HepG2 (cell line): ENCODE measurements around the gene KIAA1328. TPM values are rescaled to one million over a fixed set of nuclear protein-coding genes. Genes with fewer than 3 reads are reported as not detected.

ENCODE experiments used
- BCL6 ChIP-seq: IDR thresholded peaks from 2 replicates; pipeline ENCODE4 v1.6.1; 2016; ENCODE audit warnings: missing genetic modification reagents, missing compliant biosample characterization
- GATAD2A ChIP-seq: IDR thresholded peaks from 2 replicates; pipeline ENCODE4 v1.6.1; 2016
- HCFC1 ChIP-seq: fragments of 150-350 bp; IDR thresholded peaks from 2 replicates; pipeline ENCODE4 v1.6.1; 2014; ENCODE audit warnings: low read depth, low read length
- KLF16 ChIP-seq, 2 experiments: sonication (generic) in 1 of 2; formaldehyde crosslinking in 1 of 2; IDR thresholded peaks; 2 replicates each; pipeline versions ENCODE4 v1.6.1 to v1.8.0; 2016 to 2023; ENCODE audit warnings: missing genetic modification reagents in 2 of 2, missing compliant biosample characterization in 1 of 2
- PAX8 ChIP-seq: sonication (generic); formaldehyde crosslinking; IDR thresholded peaks from 2 replicates; pipeline ENCODE4 v1.8.0; 2022; ENCODE audit warnings: mild to moderate bottlenecking, missing genetic modification reagents, borderline replicate concordance
- POGZ ChIP-seq: sonication (generic); formaldehyde crosslinking; IDR thresholded peaks from 2 replicates; pipeline ENCODE4 v1.4.0; 2020; ENCODE audit warnings: mild to moderate bottlenecking, missing genetic modification reagents
- PPARG ChIP-seq: conservative IDR thresholded peaks from 2 replicates; pipeline ENCODE4 v1.6.1; 2016; ENCODE audit warnings: missing biosample characterization, missing genetic modification reagents
- ZFX ChIP-seq: sonication (generic); formaldehyde crosslinking; IDR thresholded peaks from 2 replicates; pipeline ENCODE4 v1.4.0; 2020; ENCODE audit warnings: mild to moderate bottlenecking, low read depth, missing genetic modification reagents, moderate library complexity
- ZMYM4 ChIP-seq: sonication (generic); formaldehyde crosslinking; IDR thresholded peaks from 2 replicates; pipeline ENCODE4 v1.8.1; 2023; ENCODE audit warnings: mild to moderate bottlenecking, missing genetic modification reagents
- ZNF296 ChIP-seq: sonication (generic); formaldehyde crosslinking; conservative IDR thresholded peaks from 2 replicates; pipeline ENCODE4 v1.5.0; 2020; ENCODE audit warnings: mild to moderate bottlenecking, missing genetic modification reagents
- ZNF44 ChIP-seq: sonication (generic); formaldehyde crosslinking; IDR thresholded peaks from 2 replicates; pipeline ENCODE4 v1.5.1; 2020; ENCODE audit warnings: mild to moderate bottlenecking, missing genetic modification reagents
- ZNF446 ChIP-seq: sonication (generic); formaldehyde crosslinking; IDR thresholded peaks from 2 replicates; pipeline ENCODE4 v1.5.0; 2020; ENCODE audit warnings: mild to moderate bottlenecking, missing genetic modification reagents
- ZNF761 ChIP-seq: sonication (generic); formaldehyde crosslinking; conservative IDR thresholded peaks from 2 replicates; pipeline ENCODE4 v1.4.0; 2020; ENCODE audit warnings: mild to moderate bottlenecking, missing genetic modification reagents
- ZSCAN9 ChIP-seq: IDR thresholded peaks from 2 replicates; pipeline ENCODE4 v1.6.1; 2016; ENCODE audit warnings: borderline replicate concordance
- polyA plus RNA-seq, 8 experiments: library from polyadenylated mRNA; depleted of rRNA in 3 of 8; stranded (reverse) in 7 of 8; unstranded in 1 of 8; fragments of >200 nt; fragmentation: Illumina TruSeq in 4 of 8; extraction: Trizol in 4 of 8; gene quantifications; 2 replicates each; pipeline versions ENCODE4 v1.2.1 to v1.2.3, GENCODE V29; 2011 to 2016; ENCODE audit warnings: low read depth in 4 of 8, missing spikeins in 1 of 8, mixed read lengths in 1 of 8; ENCODE audit not compliant: insufficient read depth in 1 of 8
- total RNA-seq, 5 experiments: library from RNA; depleted of rRNA; stranded (reverse); fragments of >200 nt; fragmentation: Illumina TruSeq; extraction: Trizol; gene quantifications; 2 replicates each; pipeline ENCODE4 v1.2.3, GENCODE V29; 2016; ENCODE audit warnings: low read depth in 1 of 5
- TF ChIP-seq, protein P1 (sequence below): sonication (generic); formaldehyde crosslinking; IDR thresholded peaks from 2 replicates; pipeline ENCODE4 v1.8.1; 2023; ENCODE audit warnings: missing genetic modification reagents, inconsistent platforms, borderline replicate concordance
- TF ChIP-seq, protein P2 (sequence below): sonication (generic); formaldehyde crosslinking; IDR thresholded peaks from 2 replicates; pipeline ENCODE4 v1.4.0; 2020; ENCODE audit warnings: missing genetic modification reagents
- TF ChIP-seq, protein P3 (sequence below): sonication (generic); formaldehyde crosslinking; conservative IDR thresholded peaks from 2 replicates; pipeline ENCODE4 v1.4.0; 2020; ENCODE audit warnings: mild to moderate bottlenecking, missing genetic modification reagents, moderate library complexity
- TF ChIP-seq, protein P4 (sequence below), 2 experiments: sonication (generic) in 1 of 2; formaldehyde crosslinking in 1 of 2; IDR thresholded peaks; 2 replicates each; pipeline versions ENCODE4 v1.4.0 to v1.6.1; 2016 to 2020; ENCODE audit warnings: borderline replicate concordance in 1 of 2, low read depth in 1 of 2, mild to moderate bottlenecking in 1 of 2, missing genetic modification reagents in 1 of 2

KIAA1328 gene
- total and polyA plus RNA-seq, 2 of the 13 experiments (the other 11 are each of a cell fraction or from before 2014, with no cell fraction given), result 4.1 to 6.0 TPM

DNA sequence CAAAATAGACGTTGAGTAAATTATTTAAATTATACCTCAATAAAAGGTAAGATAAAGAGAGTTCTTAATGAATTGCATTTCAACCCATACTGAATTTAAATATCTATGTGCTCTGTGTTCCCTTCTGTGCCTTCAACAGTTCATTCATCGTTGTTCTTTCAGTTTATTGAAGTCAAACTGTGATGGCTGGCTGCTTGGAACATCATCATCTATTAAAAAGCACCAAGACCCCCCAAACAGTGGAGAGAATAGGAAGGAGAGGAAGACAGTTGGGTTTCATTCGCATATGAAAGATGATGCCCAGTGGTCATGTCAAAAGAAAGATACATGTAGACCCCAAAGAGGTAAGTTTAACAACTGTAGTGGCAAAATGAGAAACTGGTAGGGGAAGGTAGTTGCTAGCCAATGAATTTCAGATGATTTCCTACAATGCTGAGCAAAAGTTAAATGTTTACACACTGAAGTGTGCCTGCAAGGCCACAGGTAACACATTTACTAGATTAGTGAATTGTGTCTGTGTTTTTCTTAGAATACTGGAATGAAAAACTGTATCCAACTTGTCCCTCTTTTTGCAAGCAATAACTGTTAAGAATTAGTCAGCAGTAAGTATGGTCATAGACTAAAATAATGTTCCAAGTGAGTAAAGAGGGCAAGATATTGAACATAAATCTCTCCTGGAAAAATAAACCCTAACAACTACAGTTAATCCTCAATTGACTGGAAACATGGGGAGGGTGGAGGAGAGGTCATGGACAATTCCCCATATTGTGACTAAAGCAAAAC is 331.3 kb downstream of the KIAA1328 start (continued):
- TF ChIP-seq, protein P1, sequence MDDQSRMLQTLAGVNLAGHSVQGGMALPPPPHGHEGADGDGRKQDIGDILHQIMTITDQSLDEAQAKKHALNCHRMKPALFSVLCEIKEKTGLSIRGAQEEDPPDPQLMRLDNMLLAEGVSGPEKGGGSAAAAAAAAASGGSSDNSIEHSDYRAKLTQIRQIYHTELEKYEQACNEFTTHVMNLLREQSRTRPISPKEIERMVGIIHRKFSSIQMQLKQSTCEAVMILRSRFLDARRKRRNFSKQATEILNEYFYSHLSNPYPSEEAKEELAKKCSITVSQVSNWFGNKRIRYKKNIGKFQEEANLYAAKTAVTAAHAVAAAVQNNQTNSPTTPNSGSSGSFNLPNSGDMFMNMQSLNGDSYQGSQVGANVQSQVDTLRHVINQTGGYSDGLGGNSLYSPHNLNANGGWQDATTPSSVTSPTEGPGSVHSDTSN, result no peak
- TF ChIP-seq ZFX (no peak), PAX8 (CRISPR knock-in tag) (no peak), ZNF761 (CRISPR knock-in tag) (no peak), ZMYM4 (CRISPR knock-in tag) (0 out of 2 replicates have a peak, but pooled peaks have one; percentile 12), HCFC1 (no peak), POGZ (CRISPR knock-in tag) (no peak), ZNF446 (CRISPR knock-in tag) (no peak), ZNF44 (no peak), KLF16 (CRISPR knock-in tag; IDR thresholded peaks at IDR 0.05) (no peak), PPARG (0 out of 2 replicates have a peak, but pooled peaks have one; percentile 12), ZNF296 (CRISPR knock-in tag) (no peak), ZSCAN9 (CRISPR knock-in tag) (no peak), GATAD2A (CRISPR knock-in tag) (0 out of 2 replicates have a peak, but pooled peaks have one; percentile 25), BCL6 (CRISPR knock-in tag) (peak; percentile 68)
- TF ChIP-seq, protein P2, sequence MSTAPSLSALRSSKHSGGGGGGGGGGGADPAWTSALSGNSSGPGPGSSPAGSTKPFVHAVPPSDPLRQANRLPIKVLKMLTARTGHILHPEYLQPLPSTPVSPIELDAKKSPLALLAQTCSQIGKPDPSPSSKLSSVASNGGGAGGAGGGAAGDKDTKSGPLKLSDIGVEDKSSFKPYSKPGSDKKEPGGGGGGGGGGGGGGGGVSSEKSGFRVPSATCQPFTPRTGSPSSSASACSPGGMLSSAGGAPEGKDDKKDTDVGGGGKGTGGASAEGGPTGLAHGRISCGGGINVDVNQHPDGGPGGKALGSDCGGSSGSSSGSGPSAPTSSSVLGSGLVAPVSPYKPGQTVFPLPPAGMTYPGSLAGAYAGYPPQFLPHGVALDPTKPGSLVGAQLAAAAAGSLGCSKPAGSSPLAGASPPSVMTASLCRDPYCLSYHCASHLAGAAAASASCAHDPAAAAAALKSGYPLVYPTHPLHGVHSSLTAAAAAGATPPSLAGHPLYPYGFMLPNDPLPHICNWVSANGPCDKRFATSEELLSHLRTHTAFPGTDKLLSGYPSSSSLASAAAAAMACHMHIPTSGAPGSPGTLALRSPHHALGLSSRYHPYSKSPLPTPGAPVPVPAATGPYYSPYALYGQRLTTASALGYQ (CRISPR knock-in tag), result no peak
- TF ChIP-seq, protein P3, sequence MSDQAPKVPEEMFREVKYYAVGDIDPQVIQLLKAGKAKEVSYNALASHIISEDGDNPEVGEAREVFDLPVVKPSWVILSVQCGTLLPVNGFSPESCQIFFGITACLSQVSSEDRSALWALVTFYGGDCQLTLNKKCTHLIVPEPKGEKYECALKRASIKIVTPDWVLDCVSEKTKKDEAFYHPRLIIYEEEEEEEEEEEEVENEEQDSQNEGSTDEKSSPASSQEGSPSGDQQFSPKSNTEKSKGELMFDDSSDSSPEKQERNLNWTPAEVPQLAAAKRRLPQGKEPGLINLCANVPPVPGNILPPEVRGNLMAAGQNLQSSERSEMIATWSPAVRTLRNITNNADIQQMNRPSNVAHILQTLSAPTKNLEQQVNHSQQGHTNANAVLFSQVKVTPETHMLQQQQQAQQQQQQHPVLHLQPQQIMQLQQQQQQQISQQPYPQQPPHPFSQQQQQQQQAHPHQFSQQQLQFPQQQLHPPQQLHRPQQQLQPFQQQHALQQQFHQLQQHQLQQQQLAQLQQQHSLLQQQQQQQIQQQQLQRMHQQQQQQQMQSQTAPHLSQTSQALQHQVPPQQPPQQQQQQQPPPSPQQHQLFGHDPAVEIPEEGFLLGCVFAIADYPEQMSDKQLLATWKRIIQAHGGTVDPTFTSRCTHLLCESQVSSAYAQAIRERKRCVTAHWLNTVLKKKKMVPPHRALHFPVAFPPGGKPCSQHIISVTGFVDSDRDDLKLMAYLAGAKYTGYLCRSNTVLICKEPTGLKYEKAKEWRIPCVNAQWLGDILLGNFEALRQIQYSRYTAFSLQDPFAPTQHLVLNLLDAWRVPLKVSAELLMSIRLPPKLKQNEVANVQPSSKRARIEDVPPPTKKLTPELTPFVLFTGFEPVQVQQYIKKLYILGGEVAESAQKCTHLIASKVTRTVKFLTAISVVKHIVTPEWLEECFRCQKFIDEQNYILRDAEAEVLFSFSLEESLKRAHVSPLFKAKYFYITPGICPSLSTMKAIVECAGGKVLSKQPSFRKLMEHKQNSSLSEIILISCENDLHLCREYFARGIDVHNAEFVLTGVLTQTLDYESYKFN, result peak; percentile 35; the same call in 1 of the 2 replicates
- TF ChIP-seq, protein P4, sequence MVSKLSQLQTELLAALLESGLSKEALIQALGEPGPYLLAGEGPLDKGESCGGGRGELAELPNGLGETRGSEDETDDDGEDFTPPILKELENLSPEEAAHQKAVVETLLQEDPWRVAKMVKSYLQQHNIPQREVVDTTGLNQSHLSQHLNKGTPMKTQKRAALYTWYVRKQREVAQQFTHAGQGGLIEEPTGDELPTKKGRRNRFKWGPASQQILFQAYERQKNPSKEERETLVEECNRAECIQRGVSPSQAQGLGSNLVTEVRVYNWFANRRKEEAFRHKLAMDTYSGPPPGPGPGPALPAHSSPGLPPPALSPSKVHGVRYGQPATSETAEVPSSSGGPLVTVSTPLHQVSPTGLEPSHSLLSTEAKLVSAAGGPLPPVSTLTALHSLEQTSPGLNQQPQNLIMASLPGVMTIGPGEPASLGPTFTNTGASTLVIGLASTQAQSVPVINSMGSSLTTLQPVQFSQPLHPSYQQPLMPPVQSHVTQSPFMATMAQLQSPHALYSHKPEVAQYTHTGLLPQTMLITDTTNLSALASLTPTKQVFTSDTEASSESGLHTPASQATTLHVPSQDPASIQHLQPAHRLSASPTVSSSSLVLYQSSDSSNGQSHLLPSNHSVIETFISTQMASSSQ (IDR thresholded peaks at IDR 0.05; ENCODE audit: low read depth), result peak; percentile 26; the same call in 1 of the 2 replicates
- TF ChIP-seq, protein P4 (CRISPR knock-in tag; IDR thresholded peaks at IDR 0.05; ENCODE audit: borderline replicate concordance), result no peak
